K562 (cell line): Measurements from ENCODE around the gene G6PD. TPM values are rescaled to one million over a fixed set of nuclear protein-coding genes. Genes with fewer than 3 reads are reported as not detected.

Source experiments
- ATAC-seq: fragments of 200-7000 bp; cut with Tn5 transposase; 3 replicates; pipeline ENCODE4 v1.9.1; 2020; ENCODE audit warnings: moderate library complexity
- BruUV-seq: library from RNA; stranded (reverse); fragments of 400-500 nt; replicated peaks from 2 replicates; lab custom pipeline; 2021; lab: Mats Ljungman, UMichigan
- CTCF ChIA-PET: fragments of 300-600 bp; formaldehyde crosslinking; extraction: SDS; loops from one replicate; lab custom pipeline; 2021; ENCODE audit warnings: low intra/inter-chr PET ratio; lab: Yijun Ruan, JAX
- POLR2A ChIA-PET: fragments of 300-600, 350-650 bp; sonication (Branson Sonifier 250); formaldehyde crosslinking; extraction: SDS; loops from one replicate; lab custom pipeline; 2021; ENCODE audit warnings: antibody characterized with exemption, inconsistent platforms; lab: Yijun Ruan, JAX
- DNase-seq, 4 experiments: peaks; one replicate each; pipeline versions ENCODE4 v3.0.0 to v3.0.0-alpha.2; 2011 to 2018; ENCODE audit warnings: low spot score in 3 of 4, mixed read lengths in 3 of 4; ENCODE audit errors: extremely low read depth in 1 of 4
- FAIRE-seq: peaks from 2 replicates; lab custom pipeline; 2011; peaks lifted over from hg19 to GRCh38; lab: Jason Lieb, UNC
- H2AFZ ChIP-seq: 2 replicates; pipeline ENCODE4 v1.6.0; 2011; ENCODE audit warnings: low read depth, low read length, control low read depth, inconsistent platforms
- H3K27ac ChIP-seq: fragments of 200-600 bp; 3 replicates; pipeline ENCODE4 v1.8.0; 2011; ENCODE audit warnings: low read depth, mild to moderate bottlenecking, control low read depth, inconsistent platforms, low read length, moderate library complexity, mixed read lengths; ENCODE audit errors: extremely low read depth
- H3K27me3 ChIP-seq, 2 experiments: fragments of 300-600 bp in 1 of 2; 2 replicates in 1 of 2; 3 replicates in 1 of 2; pipeline versions ENCODE4 v1.6.0 to v1.8.0; 2011; ENCODE audit warnings: inconsistent platforms in 2 of 2, low read length in 2 of 2, mild to moderate bottlenecking in 1 of 2, mixed read lengths in 1 of 2, moderate library complexity in 1 of 2; ENCODE audit not compliant: control insufficient read depth in 2 of 2, insufficient read depth in 2 of 2
- H3K36me3 ChIP-seq: fragments of 300-600 bp; 3 replicates; pipeline ENCODE4 v1.8.0; 2011; ENCODE audit warnings: mild to moderate bottlenecking, low read length, inconsistent platforms; ENCODE audit not compliant: control insufficient read depth, insufficient read depth
- H3K4me1 ChIP-seq, 2 experiments: fragments of 200-600 bp in 1 of 2; replicated peaks in 1 of 2; 2 replicates in 1 of 2; 3 replicates in 1 of 2; pipeline versions ENCODE4 v1.5.1 to v1.8.0; 2011; ENCODE audit warnings: inconsistent platforms in 2 of 2, low read length in 2 of 2, mild to moderate bottlenecking in 1 of 2, mixed read lengths in 1 of 2, moderate library complexity in 1 of 2; ENCODE audit not compliant: control insufficient read depth in 2 of 2, insufficient read depth in 2 of 2
- H3K4me2 ChIP-seq: 2 replicates; pipeline ENCODE4 v1.6.1; 2011; ENCODE audit warnings: low read length, control low read depth, inconsistent platforms, mixed read lengths; ENCODE audit not compliant: insufficient read depth
- H3K4me3 ChIP-seq: fragments of 200-600 bp; sonication (generic), shearing (Covaris generic); 2 replicates; pipeline ENCODE4 v1.5.1; 2016; ENCODE audit warnings: control low read depth, inconsistent platforms
- H3K79me2 ChIP-seq: fragments of 200-600 bp; 3 replicates; pipeline ENCODE4 v1.8.0; 2011; ENCODE audit warnings: low read length, inconsistent platforms; ENCODE audit not compliant: control insufficient read depth, insufficient read depth
- H3K9ac ChIP-seq, 2 experiments: 2 replicates each; pipeline versions ENCODE4 v1.6.0 to v1.6.1; 2011; ENCODE audit warnings: low read depth in 2 of 2, low read length in 2 of 2, control low read depth in 1 of 2, inconsistent platforms in 1 of 2, mild to moderate bottlenecking in 1 of 2, mixed read lengths in 1 of 2; ENCODE audit not compliant: insufficient read depth in 1 of 2
- H3K9me1 ChIP-seq: one replicate; pipeline ENCODE4 v1.6.0; 2011; ENCODE audit warnings: inconsistent platforms, mild to moderate bottlenecking, low read length, moderate library complexity; ENCODE audit not compliant: control insufficient read depth, insufficient read depth
- H3K9me3 ChIP-seq: replicated peaks from 2 replicates; pipeline ENCODE4 v1.5.1; 2011; ENCODE audit warnings: low read depth, low read length, inconsistent platforms; ENCODE audit not compliant: control insufficient read depth, insufficient read depth
- H4K20me1 ChIP-seq: replicated peaks from 2 replicates; pipeline ENCODE4 v1.6.1; 2011; ENCODE audit warnings: low read length, inconsistent platforms, mixed read lengths; ENCODE audit not compliant: control insufficient read depth, insufficient read depth
- CBFA2T3 ChIP-seq: fragments of 450-650 bp; IDR thresholded peaks from 2 replicates; pipeline ENCODE4 v1.6.1; 2017
- GATAD2B ChIP-seq: fragments of 450-650 bp; IDR thresholded peaks from 2 replicates; pipeline ENCODE4 v1.6.1; 2017; ENCODE audit warnings: mild to moderate bottlenecking, borderline replicate concordance
- GMEB1 ChIP-seq: fragments of 250-450 bp; sonication (Bioruptor Pico); IDR thresholded peaks from 2 replicates; pipeline ENCODE4 v1.4.0; 2020; ENCODE audit warnings: mild to moderate bottlenecking
- HOMEZ ChIP-seq: fragments of 250-450 bp; sonication (Bioruptor Pico); IDR thresholded peaks from 2 replicates; pipeline ENCODE4 v1.4.0; 2020; ENCODE audit warnings: mild to moderate bottlenecking, moderate library complexity
- NFE2L1 ChIP-seq: fragments of 450-650 bp; IDR thresholded peaks from 2 replicates; pipeline ENCODE4 v1.6.1; 2016; ENCODE audit warnings: missing genetic modification characterization, low read depth, mild to moderate bottlenecking, missing compliant biosample characterization, moderate library complexity, borderline replicate concordance
- PKNOX1 ChIP-seq: fragments of 450-650 bp; IDR thresholded peaks from 2 replicates; pipeline ENCODE4 v1.6.1; 2016
- PTRF ChIP-seq: fragments of 450-650 bp; IDR thresholded peaks from 2 replicates; pipeline ENCODE4 v1.6.1; 2016; ENCODE audit warnings: mild to moderate bottlenecking, missing genetic modification characterization, missing compliant biosample characterization
- STAG1 ChIP-seq: sonication (generic); formaldehyde crosslinking; IDR thresholded peaks from 2 replicates; pipeline ENCODE4 v1.5.0; 2020; ENCODE audit warnings: missing genetic modification reagents, borderline replicate concordance
- TAF1 ChIP-seq: IDR thresholded peaks from 2 replicates; pipeline ENCODE4 v1.6.1; 2011; ENCODE audit warnings: mild to moderate bottlenecking, low read length, moderate library complexity; ENCODE audit not compliant: insufficient read depth, control insufficient read depth, severe bottlenecking; ENCODE audit errors: extremely low read depth
- YBX1 ChIP-seq: fragments of 450-650 bp; IDR thresholded peaks from 2 replicates; pipeline ENCODE4 v1.7.1; 2016; ENCODE audit warnings: mild to moderate bottlenecking
- ZKSCAN8 ChIP-seq: fragments of 200-800 bp; sonication (Bioruptor generic); IDR thresholded peaks from 2 replicates; pipeline ENCODE4 v1.6.1; 2016; ENCODE audit warnings: missing genetic modification characterization, missing compliant biosample characterization
- ZNF263 ChIP-seq: sonication (generic); formaldehyde crosslinking; IDR thresholded peaks from 2 replicates; pipeline ENCODE4 v1.8.0; 2022; ENCODE audit warnings: mild to moderate bottlenecking, missing genetic modification reagents, borderline replicate concordance
- ZNF354B ChIP-seq: fragments of 250-450 bp; sonication (Bioruptor Pico); IDR thresholded peaks from 2 replicates; pipeline ENCODE4 v1.4.0; 2020
- ZNF699 ChIP-seq: fragments of 250-450 bp; sonication (Bioruptor Pico); IDR thresholded peaks from 2 replicates; pipeline ENCODE4 v1.8.0; 2021; ENCODE audit warnings: mild to moderate bottlenecking, moderate library complexity; ENCODE audit not compliant: insufficient replicate concordance
- ZNF77 ChIP-seq: fragments of 250-450 bp; sonication (Bioruptor Pico); IDR thresholded peaks from 2 replicates; pipeline ENCODE4 v1.5.0; 2020
- WGBS: fragments of 100-300 bp; shearing (Covaris generic); methylation state at CpG from one replicate; pipeline ENCODE4 v1.1.6; 2016; ENCODE audit warnings: low coverage, mixed read lengths; ENCODE audit not compliant: insufficient coverage; ENCODE audit errors: missing lambda C conversion rate; 5-methylcytosine and 5-hydroxymethylcytosine counted together
- in situ Hi-C: fragments of 300-500 bp; cut with MboI; formaldehyde crosslinking; loops from 4 replicates; pipeline ENCODE4 v1.15.0; 2018; ENCODE audit warnings: inconsistent platforms, mixed read lengths
- intact Hi-C: fragments of 100-400 bp; cut with micrococcal nuclease; formaldehyde crosslinking; loops from 2 replicates; pipeline ENCODE4 v1.14.2; 2022
- polyA plus RNA-seq, 8 experiments: library from polyadenylated mRNA; depleted of rRNA in 4 of 8; stranded (reverse) in 5 of 8; unstranded in 3 of 8; fragments of >200 nt; fragmentation: Nextera tagmentation in 2 of 8; fragmentation: Illumina TruSeq in 1 of 8; extraction: Ambion mirVana in 2 of 8; extraction: Trizol in 1 of 8; gene quantifications; 2 replicates each; pipeline versions ENCODE4 v1.2.1 to v1.2.3, GENCODE V29; 2011 to 2014; ENCODE audit warnings: inconsistent platforms in 1 of 8, missing spikeins in 1 of 8
- total RNA-seq, 7 experiments: library from RNA; depleted of rRNA in 6 of 7; stranded (reverse); fragments of >200 nt in 6 of 7; fragmentation: Illumina TruSeq in 2 of 7; extraction: Trizol in 2 of 7; gene quantifications; 2 replicates each; pipeline versions ENCODE4 v1.2.1 to v1.2.3, GENCODE V29; 2011 to 2021; ENCODE audit warnings: low replicate concordance in 1 of 7
- TF ChIP-seq, protein P1 (sequence below), 2 experiments: fragments of 250-450 bp in 1 of 2; fragments of 450-650 bp in 1 of 2; sonication (Bioruptor Pico) in 1 of 2; IDR thresholded peaks; 2 replicates each; pipeline versions ENCODE4 v1.6.1 to v1.8.0; 2016 to 2021; ENCODE audit warnings: mild to moderate bottlenecking in 2 of 2, moderate library complexity in 2 of 2, missing compliant biosample characterization in 1 of 2, missing genetic modification characterization in 1 of 2
- TF ChIP-seq, protein P2 (sequence below): sonication (generic); formaldehyde crosslinking; IDR thresholded peaks from 2 replicates; pipeline ENCODE4 v1.8.0; 2022; ENCODE audit warnings: mild to moderate bottlenecking, missing genetic modification reagents

The G6PD gene
- total and polyA plus RNA-seq, 9 of the 15 experiments (the other 6 are each of a cell fraction or from before 2014, with no cell fraction given), result 2.9 to 222 (median 66.4) TPM

- Histone ChIP-seq H3K79me2 (peaks cover 36% of the 10 kb centered on the region), H3K9me3 (no peaks in the 10 kb centered on the region), H2AFZ (no peak overlapping the region), H3K4me2 (no peak overlapping the region), H4K20me1 (no peaks in the 10 kb centered on the region), H3K27me3 (no peaks in the 10 kb centered on the region), H3K4me3 (no peak overlapping the region), H3K9ac (no peak overlapping the region), H3K36me3 (peaks cover 73% of the 10 kb centered on the region; the same call in 2 of the 3 replicates), H3K27ac (no peak overlapping the region), H3K4me1 (peaks cover 7 to 31% of the 10 kb centered on the region in 2 experiments), H3K9me1 (no peaks in the 10 kb centered on the region)
- CTCF ChIA-PET, result interaction anchor here (1.1 to 3.7 kb wide), 3 partner anchors 110 to 162 kb away, joined by 5 to 63 read pairs (median 19); partner anchors contain the start of gene FLNA
- TF ChIP-seq TAF1, result no peak
- no peak for TF ChIP-seq ZNF699 (CRISPR knock-in tag)
- TF ChIP-seq, protein P1, sequence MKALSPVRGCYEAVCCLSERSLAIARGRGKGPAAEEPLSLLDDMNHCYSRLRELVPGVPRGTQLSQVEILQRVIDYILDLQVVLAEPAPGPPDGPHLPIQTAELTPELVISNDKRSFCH (CRISPR knock-in tag; IDR thresholded peaks at IDR 0.05), result no peak
- TF ChIP-seq, protein P1 (tag; IDR thresholded peaks at IDR 0.05), result no peak
- no peak for TF ChIP-seq ZKSCAN8 (CRISPR knock-in tag)
- TF ChIP-seq GMEB1, result no peak
- TF ChIP-seq ZNF354B (CRISPR knock-in tag), result no peak
- TF ChIP-seq PKNOX1, result no peak
- TF ChIP-seq ZNF263 (CRISPR knock-in tag), result no peak
- TF ChIP-seq HOMEZ (CRISPR knock-in tag), result no peak
- TF ChIP-seq YBX1, result no peak
- no peak for TF ChIP-seq NFE2L1
- no peak for TF ChIP-seq PTRF
- TF ChIP-seq ZNF77, result no peak
- TF ChIP-seq CBFA2T3, result no peak
- TF ChIP-seq, protein P2, sequence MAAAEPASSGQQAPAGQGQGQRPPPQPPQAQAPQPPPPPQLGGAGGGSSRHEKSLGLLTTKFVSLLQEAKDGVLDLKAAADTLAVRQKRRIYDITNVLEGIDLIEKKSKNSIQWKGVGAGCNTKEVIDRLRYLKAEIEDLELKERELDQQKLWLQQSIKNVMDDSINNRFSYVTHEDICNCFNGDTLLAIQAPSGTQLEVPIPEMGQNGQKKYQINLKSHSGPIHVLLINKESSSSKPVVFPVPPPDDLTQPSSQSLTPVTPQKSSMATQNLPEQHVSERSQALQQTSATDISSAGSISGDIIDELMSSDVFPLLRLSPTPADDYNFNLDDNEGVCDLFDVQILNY, result no peak
- TF ChIP-seq GATAD2B, result no peak
- no peak for TF ChIP-seq STAG1 (CRISPR knock-in tag)
- POLR2A ChIA-PET, result interaction anchor here (1.8 kb wide), 1 partner anchor 133 kb away, joined by 4 read pairs; no protein-coding TSS in a partner anchor
- ATAC-seq (no peak), DNase-seq (no peak), FAIRE-seq (no peak)
- 91% methylated on average over 9 of the region's 9 CpGs for WGBS
- intact Hi-C loops (no loop called here), in situ Hi-C loops (loop anchor here (10.0 to 25.0 kb wide), 3 partner anchors 131 to 374 kb away; partner anchors contain the start of genes DNASE1L1, EMD and FLNA)
- BruUV-seq, result no TSS peak
Observed at GRCh38 chrX:154535892-154536291, 10.8 kb downstream of the G6PD start.
